K562 (cell line): ENCODE results near the gene DUSP23. TPM values are rescaled to one million over a fixed set of nuclear protein-coding genes. Genes with fewer than 3 reads are reported as not detected.

Source experiments
- BCL6 ChIP-seq: fragments of 250-450 bp; sonication (Bioruptor Pico); IDR thresholded peaks from 2 replicates; pipeline ENCODE4 v1.4.0; 2020
- BMI1 ChIP-seq: fragments of 150-350 bp; IDR thresholded peaks from 2 replicates; pipeline ENCODE4 v1.6.1; 2014; ENCODE audit warnings: low read length
- CEBPB ChIP-seq: fragments of 450-650 bp; IDR thresholded peaks from 2 replicates; pipeline ENCODE4 v1.6.1; 2016; ENCODE audit warnings: missing genetic modification characterization, missing compliant biosample characterization
- CHAMP1 ChIP-seq: fragments of 450-650 bp; IDR thresholded peaks from 2 replicates; pipeline ENCODE4 v1.6.1; 2016; ENCODE audit warnings: mild to moderate bottlenecking
- EGR1 ChIP-seq: fragments of 450-650 bp; conservative IDR thresholded peaks from 2 replicates; pipeline ENCODE4 v1.6.1; 2017; ENCODE audit warnings: mild to moderate bottlenecking
- KAT2B ChIP-seq: IDR thresholded peaks from one replicate; pipeline ENCODE4 v1.6.1; 2012; ENCODE audit warnings: low read depth, mild to moderate bottlenecking, control low read depth, inconsistent platforms, low read length, moderate library complexity
- LEF1 ChIP-seq: fragments of 450-650 bp; IDR thresholded peaks from 2 replicates; pipeline ENCODE4 v1.6.1; 2016; ENCODE audit warnings: mild to moderate bottlenecking
- MXD1 ChIP-seq: fragments of 250-450 bp; sonication (Bioruptor Pico); IDR thresholded peaks from 2 replicates; pipeline ENCODE4 v1.8.0; 2021; ENCODE audit warnings: borderline replicate concordance, mild to moderate bottlenecking, moderate library complexity; ENCODE audit not compliant: poor library complexity, severe bottlenecking
- NCOR1 ChIP-seq: fragments of 450-650 bp; IDR thresholded peaks from 2 replicates; pipeline ENCODE4 v1.6.1; 2016; ENCODE audit warnings: mild to moderate bottlenecking, moderate library complexity
- NFIX ChIP-seq: fragments of 250-450 bp; sonication (Bioruptor Pico); IDR thresholded peaks from 2 replicates; pipeline ENCODE4 v1.4.0; 2020; ENCODE audit warnings: low read depth, mild to moderate bottlenecking, moderate library complexity
- PHB2 ChIP-seq: fragments of 450-650 bp; IDR thresholded peaks from 2 replicates; pipeline ENCODE4 v1.6.1; 2017; ENCODE audit warnings: low read depth
- SP2 ChIP-seq: IDR thresholded peaks from 2 replicates; pipeline ENCODE4 v1.6.1; 2011; ENCODE audit warnings: mild to moderate bottlenecking, low read depth, low read length, moderate library complexity; ENCODE audit not compliant: poor library complexity, severe bottlenecking; ENCODE audit errors: extremely low read depth
- SREBF2 ChIP-seq: sonication (generic); formaldehyde crosslinking; IDR thresholded peaks from 2 replicates; pipeline ENCODE4 v1.4.0; 2020; ENCODE audit warnings: mild to moderate bottlenecking, missing genetic modification reagents
- TBP ChIP-seq: optimal IDR thresholded peaks from 2 replicates; pipeline ENCODE3; 2011; ENCODE audit warnings: low read depth, low read length, improper control_type of control experiment
- USF2 ChIP-seq: sonication (generic); formaldehyde crosslinking; IDR thresholded peaks from 2 replicates; pipeline ENCODE4 v1.5.0; 2020; ENCODE audit warnings: missing genetic modification reagents
- ZBTB49 ChIP-seq: sonication (generic); formaldehyde crosslinking; IDR thresholded peaks from 2 replicates; pipeline ENCODE4 v1.8.0; 2022; ENCODE audit warnings: missing genetic modification reagents, mild to moderate bottlenecking, borderline replicate concordance
- ZNF324 ChIP-seq: fragments of 250-450 bp; sonication (Bioruptor Pico); IDR thresholded peaks from 2 replicates; pipeline ENCODE4 v1.4.0; 2020; ENCODE audit warnings: mild to moderate bottlenecking
- ZNF639 ChIP-seq, 2 experiments: fragments of 200-800 bp in 1 of 2; sonication (Bioruptor generic) in 1 of 2; sonication (generic) in 1 of 2; formaldehyde crosslinking in 1 of 2; IDR thresholded peaks in 1 of 2; conservative IDR thresholded peaks in 1 of 2; 2 replicates each; pipeline versions ENCODE4 v1.5.0 to v1.6.1; 2016 to 2020; ENCODE audit warnings: missing compliant biosample characterization in 1 of 2, missing genetic modification characterization in 1 of 2, missing genetic modification reagents in 1 of 2
- ZNF644 ChIP-seq: fragments of 200-800 bp; sonication (Bioruptor generic); IDR thresholded peaks from 2 replicates; pipeline ENCODE4 v1.6.1; 2016; ENCODE audit warnings: low read depth, missing genetic modification characterization, missing compliant biosample characterization
- ZNF76 ChIP-seq: fragments of 250-450 bp; sonication (Bioruptor Pico); IDR thresholded peaks from 2 replicates; pipeline ENCODE4 v1.4.0; 2020; ENCODE audit warnings: mild to moderate bottlenecking, moderate library complexity, borderline replicate concordance
- polyA plus RNA-seq, 8 experiments: library from polyadenylated mRNA; depleted of rRNA in 4 of 8; stranded (reverse) in 5 of 8; unstranded in 3 of 8; fragments of >200 nt; fragmentation: Nextera tagmentation in 2 of 8; fragmentation: Illumina TruSeq in 1 of 8; extraction: Ambion mirVana in 2 of 8; extraction: Trizol in 1 of 8; gene quantifications; 2 replicates each; pipeline versions ENCODE4 v1.2.1 to v1.2.3, GENCODE V29; 2011 to 2014; ENCODE audit warnings: inconsistent platforms in 1 of 8, missing spikeins in 1 of 8
- total RNA-seq, 7 experiments: library from RNA; depleted of rRNA in 6 of 7; stranded (reverse); fragments of >200 nt in 6 of 7; fragmentation: Illumina TruSeq in 2 of 7; extraction: Trizol in 2 of 7; gene quantifications; 2 replicates each; pipeline versions ENCODE4 v1.2.1 to v1.2.3, GENCODE V29; 2011 to 2021; ENCODE audit warnings: low replicate concordance in 1 of 7

The DUSP23 gene
- total and polyA plus RNA-seq, 9 of the 15 experiments (the other 6 are each of a cell fraction or from before 2014, with no cell fraction given), result 1.0 to 34.8 (median 13.7) TPM

- no peak for TF ChIP-seq CHAMP1
- TF ChIP-seq NFIX (CRISPR knock-in tag), result no peak
- TF ChIP-seq BCL6 (CRISPR knock-in tag), result no peak
- TF ChIP-seq PHB2, result no peak
- no peak for TF ChIP-seq ZNF76 (CRISPR knock-in tag)
- TF ChIP-seq ZBTB49 (CRISPR knock-in tag), result no peak
- peak; percentile 33 for TF ChIP-seq TBP
- TF ChIP-seq ZNF324, result no peak
- peak; percentile 83 for TF ChIP-seq MXD1 (CRISPR knock-in tag)
- TF ChIP-seq CEBPB, result peak; percentile 89
- no peak for TF ChIP-seq KAT2B
- peak; percentile 95 for TF ChIP-seq USF2 (CRISPR knock-in tag)
- TF ChIP-seq ZNF639 (CRISPR knock-in tag; conservative IDR thresholded peaks at IDR 0.05 in 1 of 2, IDR thresholded peaks at IDR 0.05 in 1 of 2), result no peak
- TF ChIP-seq SREBF2, result no peak
- no peak for TF ChIP-seq SP2
- peak; percentile 95 for TF ChIP-seq EGR1
- no peak for TF ChIP-seq BMI1
- TF ChIP-seq NCOR1, result no peak
- TF ChIP-seq ZNF644, result no peak
- 0 out of 2 replicates have a peak, but pooled peaks have one; percentile 26 for TF ChIP-seq LEF1
Measured at GRCh38 chr1:159780583-159781582, at the start of gene DUSP23 (continued).
